Left ventricle myocardium inferior (tissue), 1 donor: ENCODE data around the gene IPO9. TPM values are rescaled to one million over a fixed set of nuclear protein-coding genes. Genes with fewer than 3 reads are reported as not detected.
"Not testable (repeated sequence)": the region's sequence is repeated elsewhere in the genome, so short reads cannot be mapped to it uniquely, and the experiment has no call there.

Experiments
- DNase-seq: peaks from one replicate; pipeline ENCODE4 v3.0.0-alpha.2; 2020
- H3K27ac ChIP-seq: fragments of 200-600 bp; replicated peaks from 2 replicates; pipeline ENCODE4 v1.8.0; 2021
- H3K27me3 ChIP-seq: fragments of 200-600 bp; 2 replicates; pipeline ENCODE4 v1.8.0; 2021; ENCODE audit warnings: low read depth
- H3K36me3 ChIP-seq: fragments of 200-600 bp; 2 replicates; pipeline ENCODE4 v1.8.0; 2021
- H3K4me1 ChIP-seq: fragments of 200-600 bp; 2 replicates; pipeline ENCODE4 v1.8.0; 2021
- H3K4me3 ChIP-seq: fragments of 200-600 bp; 2 replicates; pipeline ENCODE4 v1.8.0; 2021; ENCODE audit warnings: mild to moderate bottlenecking, moderate library complexity
- H3K9me3 ChIP-seq: fragments of 200-600 bp; replicated peaks from 2 replicates; pipeline ENCODE4 v1.8.0; 2021
- CTCF ChIP-seq: fragments of 200-600 bp; IDR thresholded peaks from 2 replicates; pipeline ENCODE4 v1.8.0; 2021; ENCODE audit warnings: antibody characterized with exemption, mild to moderate bottlenecking, borderline replicate concordance
- intact Hi-C: fragments of 100-400 bp; cut with micrococcal nuclease; formaldehyde crosslinking; loops from one replicate; pipeline ENCODE4 v1.11.0; 2022
- total RNA-seq: library from RNA; stranded (reverse); fragmentation: NEBNext Ultra II Directional; extraction: Animal tissue kit (Norgen Biotek cat#: 25700); gene quantifications from one replicate; pipeline ENCODE4 v1.2.1, GENCODE V29; 2021
- donor health status: DM: no; HTN: yes; CAD: no; lungs with severe emphysema.

IPO9 gene
- total RNA-seq, 1 donor from 2014 or later = 20.1 TPM

GRCh38 chr1:201831371-201831770 lies 2.4 kb downstream of the IPO9 start:
- no peak for DNase-seq
- intact Hi-C loops = no loop called here
- no peaks in the 10 kb centered on the region for H3K27me3 ChIP-seq
- peaks cover 61% of the 10 kb centered on the region for H3K4me1 ChIP-seq
- H3K9me3 ChIP-seq = no peaks in the 10 kb centered on the region
- no peak overlapping the region for H3K4me3 ChIP-seq
- no peak overlapping the region for H3K27ac ChIP-seq
- TF ChIP-seq CTCF = no peak
- H3K36me3 ChIP-seq = peaks cover 5% of the 10 kb centered on the region

DNA sequence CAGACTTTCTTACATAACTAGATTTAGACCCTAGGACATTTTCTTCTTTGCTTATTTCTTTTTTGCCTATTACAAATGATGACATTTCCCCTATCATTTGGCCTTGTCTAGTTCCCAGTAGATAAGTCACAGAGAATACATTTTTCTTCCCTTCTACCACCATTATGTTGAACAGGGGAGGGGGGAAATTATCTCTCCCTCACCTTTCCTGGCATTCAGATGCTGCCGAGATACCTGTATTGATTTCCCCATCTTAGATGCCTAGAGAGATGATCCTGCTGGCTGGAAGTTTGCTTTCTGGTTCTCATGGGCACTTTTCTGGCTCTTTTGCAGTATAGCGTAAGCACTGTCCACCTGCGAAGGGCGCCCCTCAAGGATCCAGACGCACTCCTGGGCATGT lies 5.7 kb downstream of the IPO9 start:
- H3K9me3 ChIP-seq = no peaks in the 10 kb centered on the region
- peaks cover 10% of the 10 kb centered on the region for H3K36me3 ChIP-seq
- no peak for TF ChIP-seq CTCF
- no peak overlapping the region for H3K27ac ChIP-seq
- H3K4me1 ChIP-seq = peaks cover 39% of the 10 kb centered on the region
- H3K4me3 ChIP-seq = no peak overlapping the region
- H3K27me3 ChIP-seq = no peaks in the 10 kb centered on the region
- no peak for DNase-seq
- intact Hi-C loops = no loop called here

- intact Hi-C loops = no loop called here
- Histone ChIP-seq H3K9me3 (no peaks in the 10 kb centered on the region), H3K27ac (no peak overlapping the region), H3K27me3 (no peaks in the 10 kb centered on the region), H3K4me3 (no peak overlapping the region), H3K4me1 (peaks cover 11% of the 10 kb centered on the region), H3K36me3 (peaks cover 10% of the 10 kb centered on the region)
- TF ChIP-seq CTCF = no peak
- no peak for DNase-seq
These were observed 9.4 kb downstream of the IPO9 start for GRCh38 chr1:201838381-201838780.

- DNase-seq, H3K27me3 ChIP-seq, H3K9me3 ChIP-seq, H3K4me3 ChIP-seq, H3K36me3 ChIP-seq, H3K27ac ChIP-seq, intact Hi-C loops, H3K4me1 ChIP-seq: not testable (repeated sequence)
These were observed 10.1 kb downstream of the IPO9 start for GRCh38 chr1:201839089-201839488.

GRCh38 chr1:201840055-201840454 lies 11.1 kb downstream of the IPO9 start:
- intact Hi-C loops = no loop called here
- Histone ChIP-seq H3K4me3 (no peak overlapping the region), H3K27me3 (no peaks in the 10 kb centered on the region), H3K36me3 (peaks cover 10% of the 10 kb centered on the region), H3K9me3 (no peaks in the 10 kb centered on the region), H3K27ac (no peak overlapping the region), H3K4me1 (peaks cover 6% of the 10 kb centered on the region)
- DNase-seq = no peak
- no peak for TF ChIP-seq CTCF

- intact Hi-C loops = no loop called here
- Histone ChIP-seq H3K36me3 (peaks cover 10% of the 10 kb centered on the region), H3K9me3 (no peaks in the 10 kb centered on the region), H3K4me3 (no peak overlapping the region), H3K27ac (no peak overlapping the region), H3K27me3 (no peaks in the 10 kb centered on the region), H3K4me1 (peaks cover 6% of the 10 kb centered on the region)
- no peak for DNase-seq
- TF ChIP-seq CTCF = no peak
These were observed 11.5 kb downstream of the IPO9 start for GRCh38 chr1:201840490-201840889.
